HCT116 (cell line): ENCODE results near the gene SLC2A2.

ENCODE experiments used
- POLR2A ChIP-seq: IDR thresholded peaks from 2 replicates; pipeline ENCODE4 v1.7.0; 2011; ENCODE audit warnings: borderline replicate concordance; ENCODE audit not compliant: insufficient read depth, insufficient read length; ENCODE audit errors: extremely low read depth
- SIN3A ChIP-seq: IDR thresholded peaks from 2 replicates; pipeline ENCODE4 v1.6.1; 2012; ENCODE audit warnings: low read depth
- SP1 ChIP-seq: IDR thresholded peaks from 2 replicates; pipeline ENCODE4 v1.6.1; 2012; ENCODE audit warnings: low read depth
- YY1 ChIP-seq: IDR thresholded peaks from 2 replicates; pipeline ENCODE4 v1.6.1; 2011; ENCODE audit warnings: low read length, low read depth, moderate library complexity, mild to moderate bottlenecking; ENCODE audit not compliant: insufficient replicate concordance; ENCODE audit errors: extremely low read depth
- ZNF274 ChIP-seq: fragments of 200-500 bp; sonication (Bioruptor generic); IDR thresholded peaks from 2 replicates; pipeline ENCODE4 v1.6.1; 2014; ENCODE audit warnings: mild to moderate bottlenecking, low read depth, low read length, inconsistent platforms
- TF ChIP-seq, protein P1 (sequence below), 3 experiments: fragments of 200-600 bp in 1 of 3; sonication (generic) in 1 of 3; IDR thresholded peaks in 2 of 3; conservative IDR thresholded peaks in 1 of 3; 2 replicates each; pipeline ENCODE4 v1.5.1; 2012 to 2017; ENCODE audit warnings: low read depth in 2 of 3, low read length in 2 of 3, antibody characterized with exemption in 1 of 3, borderline replicate concordance in 1 of 3, control low read depth in 1 of 3, mild to moderate bottlenecking in 1 of 3, mixed read lengths in 1 of 3, mixed run types in 1 of 3, moderate library complexity in 1 of 3; ENCODE audit not compliant: insufficient read depth in 1 of 3

DNA sequence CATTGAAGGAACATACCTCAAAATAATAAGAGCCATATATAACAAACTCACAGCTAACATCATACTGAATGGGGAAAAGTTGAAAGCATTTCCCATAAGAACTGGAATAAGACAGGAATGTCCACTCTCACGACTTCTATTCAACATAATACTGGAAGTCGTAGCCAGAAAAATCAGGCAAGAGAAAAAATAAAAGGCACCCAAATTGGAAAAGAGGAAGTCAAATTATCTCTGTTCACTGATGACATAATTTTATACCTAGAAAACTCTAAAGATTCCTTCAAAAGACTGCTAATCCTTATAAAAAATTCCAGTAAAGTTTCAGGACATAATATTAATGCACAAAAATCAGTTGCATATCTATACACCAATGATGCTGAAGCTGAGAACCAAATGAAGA is 34.9 kb downstream of the SLC2A2 start:
- TF ChIP-seq, protein P1, sequence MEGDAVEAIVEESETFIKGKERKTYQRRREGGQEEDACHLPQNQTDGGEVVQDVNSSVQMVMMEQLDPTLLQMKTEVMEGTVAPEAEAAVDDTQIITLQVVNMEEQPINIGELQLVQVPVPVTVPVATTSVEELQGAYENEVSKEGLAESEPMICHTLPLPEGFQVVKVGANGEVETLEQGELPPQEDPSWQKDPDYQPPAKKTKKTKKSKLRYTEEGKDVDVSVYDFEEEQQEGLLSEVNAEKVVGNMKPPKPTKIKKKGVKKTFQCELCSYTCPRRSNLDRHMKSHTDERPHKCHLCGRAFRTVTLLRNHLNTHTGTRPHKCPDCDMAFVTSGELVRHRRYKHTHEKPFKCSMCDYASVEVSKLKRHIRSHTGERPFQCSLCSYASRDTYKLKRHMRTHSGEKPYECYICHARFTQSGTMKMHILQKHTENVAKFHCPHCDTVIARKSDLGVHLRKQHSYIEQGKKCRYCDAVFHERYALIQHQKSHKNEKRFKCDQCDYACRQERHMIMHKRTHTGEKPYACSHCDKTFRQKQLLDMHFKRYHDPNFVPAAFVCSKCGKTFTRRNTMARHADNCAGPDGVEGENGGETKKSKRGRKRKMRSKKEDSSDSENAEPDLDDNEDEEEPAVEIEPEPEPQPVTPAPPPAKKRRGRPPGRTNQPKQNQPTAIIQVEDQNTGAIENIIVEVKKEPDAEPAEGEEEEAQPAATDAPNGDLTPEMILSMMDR (IDR thresholded peaks at IDR 0.05 in 2 of 3, conservative IDR thresholded peaks at IDR 0.05 in 1 of 3; ENCODE audit: borderline replicate concordance in 1 of 3, insufficient read depth in 1 of 3, low read depth in 2 of 3, low read length in 2 of 3), result no peak
- no peak for TF ChIP-seq POLR2A
- no peak for TF ChIP-seq SP1
- TF ChIP-seq ZNF274, result no peak
- TF ChIP-seq YY1, result no peak
- no peak for TF ChIP-seq SIN3A
